Panc1 (cell line): ENCODE results near the gene MED13L.

Experiments used
- CTCF ChIP-seq: fragments of 450-650 bp; IDR thresholded peaks from 2 replicates; pipeline ENCODE4 v1.5.1; 2017; ENCODE audit warnings: mild to moderate bottlenecking
- POLR2AphosphoS5 ChIP-seq: IDR thresholded peaks from 2 replicates; pipeline ENCODE4 v1.6.1; 2012; ENCODE audit warnings: mild to moderate bottlenecking, low read depth, low read length, moderate library complexity

- TF ChIP-seq CTCF (peak; percentile 87), POLR2AphosphoS5 (no peak)
Measured at GRCh38 chr12:115946867-115947695, 330.4 kb downstream of the MED13L start.
